ENCODE results near the gene KSR1. TPM values are rescaled to one million over a fixed set of nuclear protein-coding genes. Genes with fewer than 3 reads are reported as not detected.

Gene KSR1
- total RNA-seq, 2 donors from 2014 or later = 33.7 to 46.3 TPM

DNA sequence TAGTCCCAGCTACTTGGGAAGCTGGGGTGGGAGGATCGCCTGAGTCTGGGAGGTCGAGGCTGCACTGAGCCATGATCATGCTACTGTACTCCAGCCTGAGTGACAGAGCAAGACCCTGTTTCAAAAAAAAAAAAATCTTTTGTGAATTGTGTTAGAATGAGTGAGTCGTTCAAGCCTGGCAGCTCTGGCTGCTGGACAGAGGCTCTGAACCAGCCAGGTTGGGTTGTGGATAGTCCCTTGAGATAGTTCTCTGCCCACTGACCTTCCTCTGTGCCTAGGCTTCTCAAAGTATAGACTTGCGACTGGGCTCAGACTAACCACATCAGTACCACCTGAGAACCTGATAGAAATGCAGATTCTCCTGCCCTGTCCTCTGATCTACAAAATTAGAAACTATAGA, 2.2 kb upstream of the KSR1 start:
- no peaks in the 10 kb centered on the region for H3K36me3 ChIP-seq (ENCODE audit: control insufficient read depth, insufficient read depth, low read length)
- H3K27ac ChIP-seq (ENCODE audit: low read depth, low read length) = no peak overlapping the region
- no peaks in the 10 kb centered on the region for H3K27me3 ChIP-seq (ENCODE audit: control insufficient read depth, insufficient read depth, low read length, poor library complexity, severe bottlenecking)
- Mint-ChIP-seq H3K27me3 (ENCODE audit: insufficient read depth) (peaks cover 23% of the 10 kb centered on the region), H3K4me1 (peaks cover 24% of the 10 kb centered on the region), H3K36me3 (ENCODE audit: low read depth) (no peaks in the 10 kb centered on the region), H3K9me3 (no peaks in the 10 kb centered on the region), H3K4me3 (no peak overlapping the region), H3K27ac (no peak overlapping the region)
- no peak overlapping the region for H3K4me3 ChIP-seq (ENCODE audit: low read length)
- peaks cover 7% of the 10 kb centered on the region for H3K4me1 ChIP-seq (ENCODE audit: control insufficient read depth, insufficient read depth, low read length)
- TF ChIP-seq, protein P1, sequence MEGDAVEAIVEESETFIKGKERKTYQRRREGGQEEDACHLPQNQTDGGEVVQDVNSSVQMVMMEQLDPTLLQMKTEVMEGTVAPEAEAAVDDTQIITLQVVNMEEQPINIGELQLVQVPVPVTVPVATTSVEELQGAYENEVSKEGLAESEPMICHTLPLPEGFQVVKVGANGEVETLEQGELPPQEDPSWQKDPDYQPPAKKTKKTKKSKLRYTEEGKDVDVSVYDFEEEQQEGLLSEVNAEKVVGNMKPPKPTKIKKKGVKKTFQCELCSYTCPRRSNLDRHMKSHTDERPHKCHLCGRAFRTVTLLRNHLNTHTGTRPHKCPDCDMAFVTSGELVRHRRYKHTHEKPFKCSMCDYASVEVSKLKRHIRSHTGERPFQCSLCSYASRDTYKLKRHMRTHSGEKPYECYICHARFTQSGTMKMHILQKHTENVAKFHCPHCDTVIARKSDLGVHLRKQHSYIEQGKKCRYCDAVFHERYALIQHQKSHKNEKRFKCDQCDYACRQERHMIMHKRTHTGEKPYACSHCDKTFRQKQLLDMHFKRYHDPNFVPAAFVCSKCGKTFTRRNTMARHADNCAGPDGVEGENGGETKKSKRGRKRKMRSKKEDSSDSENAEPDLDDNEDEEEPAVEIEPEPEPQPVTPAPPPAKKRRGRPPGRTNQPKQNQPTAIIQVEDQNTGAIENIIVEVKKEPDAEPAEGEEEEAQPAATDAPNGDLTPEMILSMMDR (conservative IDR thresholded peaks at IDR 0.05) = no peak
- DNase-seq = no peak
- WGBS, 2 experiments (ENCODE audit: insufficient coverage in 1 of 2, insufficient read length in 1 of 2) = 82 to 91% methylated on average over 3 to 4 of the region's 4 CpGs
- no peak overlapping the region for H3K9ac ChIP-seq (ENCODE audit: extremely low read depth, low read length, poor library complexity, severe bottlenecking)
- no peaks in the 10 kb centered on the region for H3K9me3 ChIP-seq (ENCODE audit: control insufficient read depth, low read length)

DNA sequence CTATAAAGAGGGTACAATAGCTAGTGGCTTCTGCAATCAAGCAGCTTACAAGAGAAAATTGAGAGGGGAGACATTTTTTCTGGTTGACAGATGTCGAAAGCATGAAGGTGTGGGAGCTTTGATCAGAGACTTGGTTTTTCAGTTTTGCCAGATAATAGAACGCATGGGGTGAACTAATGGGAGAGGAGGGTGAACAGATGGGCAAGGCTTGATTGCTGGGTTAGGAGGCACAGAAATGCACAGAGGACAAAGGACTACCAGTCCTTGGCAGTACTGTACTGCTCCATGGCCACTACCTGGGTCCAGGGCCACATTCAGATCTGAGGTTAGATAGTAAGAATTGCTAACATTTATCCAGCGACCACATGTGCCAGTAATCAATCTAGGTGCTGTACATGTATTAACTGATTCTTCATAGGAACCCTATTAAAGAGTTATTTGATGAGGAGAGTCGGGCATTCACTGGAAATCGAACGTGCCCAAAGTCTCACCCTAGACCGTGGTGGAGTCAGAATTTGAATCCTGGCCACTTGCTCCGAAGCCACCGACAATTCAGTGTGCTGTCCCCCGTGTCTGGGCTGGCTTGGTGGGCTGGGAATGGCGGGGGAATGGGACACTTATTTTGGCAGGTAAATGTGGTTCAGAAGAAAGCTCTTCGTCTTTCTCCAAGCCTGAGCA, 873 bp upstream of the KSR1 start:
- Mint-ChIP-seq H3K27ac (peak overlapping the region; percentile 58), H3K4me3 (peak overlapping the region; percentile 82), H3K36me3 (ENCODE audit: low read depth) (peaks cover 3% of the 10 kb centered on the region), H3K4me1 (peaks cover 36% of the 10 kb centered on the region), H3K9me3 (no peaks in the 10 kb centered on the region), H3K27me3 (ENCODE audit: insufficient read depth) (peaks cover 21% of the 10 kb centered on the region)
- DNase-seq = no peak
- 58 to 60% methylated on average over 12 of the region's 12 CpGs for WGBS, 2 experiments (ENCODE audit: insufficient coverage in 1 of 2, insufficient read length in 1 of 2)
- Histone ChIP-seq H3K36me3 (ENCODE audit: control insufficient read depth, insufficient read depth, low read length) (no peaks in the 10 kb centered on the region), H3K4me1 (ENCODE audit: control insufficient read depth, insufficient read depth, low read length) (peaks cover 17% of the 10 kb centered on the region), H3K9ac (ENCODE audit: extremely low read depth, low read length, poor library complexity, severe bottlenecking) (peak overlapping the region; percentile 34), H3K4me3 (ENCODE audit: low read length) (peak overlapping the region; percentile 93), H3K27ac (ENCODE audit: low read depth, low read length) (peak overlapping the region; percentile 60), H3K27me3 (ENCODE audit: control insufficient read depth, insufficient read depth, low read length, poor library complexity, severe bottlenecking) (no peaks in the 10 kb centered on the region), H3K9me3 (ENCODE audit: control insufficient read depth, low read length) (no peaks in the 10 kb centered on the region)
- TF ChIP-seq, protein P1 (conservative IDR thresholded peaks at IDR 0.05) = no peak

GRCh38 chr17:27456681-27457359, 572 bp downstream of the KSR1 start:
- DNase-seq = peak; percentile 65
- H3K4me3 Mint-ChIP-seq = peak overlapping the region; percentile 82
- peaks cover 3% of the 10 kb centered on the region for H3K36me3 Mint-ChIP-seq (ENCODE audit: low read depth)
- Histone ChIP-seq H3K4me1 (ENCODE audit: control insufficient read depth, insufficient read depth, low read length) (peaks cover 23% of the 10 kb centered on the region), H3K36me3 (ENCODE audit: control insufficient read depth, insufficient read depth, low read length) (no peaks in the 10 kb centered on the region), H3K27ac (ENCODE audit: low read depth, low read length) (no peak overlapping the region), H3K9ac (ENCODE audit: extremely low read depth, low read length, poor library complexity, severe bottlenecking) (peak overlapping the region; percentile 55), H3K27me3 (ENCODE audit: control insufficient read depth, insufficient read depth, low read length, poor library complexity, severe bottlenecking) (no peaks in the 10 kb centered on the region), H3K4me3 (ENCODE audit: low read length) (peak overlapping the region; percentile 93), H3K9me3 (ENCODE audit: control insufficient read depth, low read length) (no peaks in the 10 kb centered on the region)
- H3K9me3 Mint-ChIP-seq = no peaks in the 10 kb centered on the region
- H3K27me3 Mint-ChIP-seq (ENCODE audit: insufficient read depth) = peaks cover 21% of the 10 kb centered on the region
- TF ChIP-seq, protein P1 (conservative IDR thresholded peaks at IDR 0.05) = no peak
- 0 to 1% methylated on average over 10 to 57 of the region's 57 CpGs for WGBS, 2 experiments (ENCODE audit: insufficient coverage in 1 of 2, insufficient read length in 1 of 2)
- peaks cover 46% of the 10 kb centered on the region for H3K4me1 Mint-ChIP-seq
- peak overlapping the region; percentile 68 for H3K27ac Mint-ChIP-seq
